IMR-90 (cell line): ENCODE measurements around the gene TGM2. TPM values are rescaled to one million over a fixed set of nuclear protein-coding genes. Genes with fewer than 3 reads are reported as not detected.

Experiments
- ATAC-seq: fragments of 200-7000 bp; cut with Tn5 transposase; 2 replicates; pipeline ENCODE4 v1.9.1; 2020; ENCODE audit warnings: low read depth, mild to moderate bottlenecking, moderate library complexity
- BruUV-seq: library from RNA; stranded (reverse); fragments of 400-500 nt; replicated peaks from 2 replicates; lab custom pipeline; 2021; lab: Mats Ljungman, UMichigan
- CTCF ChIA-PET: fragments of 300-600 bp; formaldehyde crosslinking; extraction: SDS; loops from one replicate; lab custom pipeline; 2021; ENCODE audit warnings: antibody characterized with exemption; lab: Yijun Ruan, JAX
- POLR2A ChIA-PET: fragments of 300-600 bp; sonication (Branson Sonifier 250); formaldehyde crosslinking; loops from one replicate; lab custom pipeline; 2022; ENCODE audit warnings: antibody characterized with exemption; ENCODE audit not compliant: unreplicated experiment; lab: Charles Lee
- DNase-seq: peaks from one replicate; pipeline ENCODE4 v3.0.0; 2013
- H2AFZ ChIP-seq: replicated peaks from 2 replicates; pipeline ENCODE3; 2013; ENCODE audit warnings: low read length, mild to moderate bottlenecking; ENCODE audit not compliant: poor library complexity
- H2AK5ac ChIP-seq: 2 replicates; pipeline ENCODE4 v1.6.1; 2013; ENCODE audit warnings: low read depth, low read length, inconsistent platforms
- H2AK9ac ChIP-seq: replicated peaks from 2 replicates; pipeline ENCODE3; 2013; ENCODE audit warnings: mild to moderate bottlenecking, low read depth, low read length, moderate library complexity; ENCODE audit not compliant: poor library complexity
- H2BK120ac ChIP-seq: 2 replicates; pipeline ENCODE4 v1.6.1; 2013; ENCODE audit warnings: low read depth, low read length, inconsistent platforms
- H2BK15ac ChIP-seq: 3 replicates; pipeline ENCODE4 v1.6.1; 2013; ENCODE audit warnings: low read depth, low read length, inconsistent platforms
- H2BK20ac ChIP-seq: 2 replicates; pipeline ENCODE4 v1.6.1; 2013; ENCODE audit warnings: low read depth, mild to moderate bottlenecking, inconsistent platforms, low read length, moderate library complexity
- H2BK5ac ChIP-seq: 2 replicates; pipeline ENCODE4 v1.6.1; 2013; ENCODE audit warnings: mild to moderate bottlenecking, low read depth, low read length, inconsistent platforms; ENCODE audit not compliant: poor library complexity, severe bottlenecking
- H3K14ac ChIP-seq: replicated peaks from 2 replicates; pipeline ENCODE4 v1.6.1; 2013; ENCODE audit warnings: low read depth, low read length, inconsistent platforms
- H3K18ac ChIP-seq: 2 replicates; pipeline ENCODE4 v1.6.1; 2013; ENCODE audit warnings: low read depth, low read length, control low read depth
- H3K23ac ChIP-seq: 2 replicates; pipeline ENCODE4 v1.6.1; 2013; ENCODE audit warnings: low read depth, low read length, inconsistent platforms
- H3K27ac ChIP-seq: 2 replicates; pipeline ENCODE4 v1.5.1; 2013; ENCODE audit warnings: mild to moderate bottlenecking, control low read depth, low read length; ENCODE audit not compliant: insufficient read depth
- H3K27me3 ChIP-seq: 2 replicates; pipeline ENCODE4 v1.6.1; 2013; ENCODE audit warnings: low read length; ENCODE audit not compliant: control insufficient read depth, insufficient read depth
- H3K36me3 ChIP-seq: 2 replicates; pipeline ENCODE4 v1.6.1; 2013; ENCODE audit warnings: low read length, mixed read lengths; ENCODE audit not compliant: control insufficient read depth, insufficient read depth
- H3K4ac ChIP-seq: 2 replicates; pipeline ENCODE4 v1.6.1; 2013; ENCODE audit warnings: low read depth, low read length, inconsistent platforms
- H3K4me1 ChIP-seq: 2 replicates; pipeline ENCODE4 v1.6.1; 2013; ENCODE audit warnings: low read length, mixed read lengths; ENCODE audit not compliant: control insufficient read depth, insufficient read depth
- H3K4me2 ChIP-seq: 2 replicates; pipeline ENCODE4 v1.6.1; 2013; ENCODE audit warnings: low read depth, mild to moderate bottlenecking, control low read depth, low read length, moderate library complexity
- H3K4me3 ChIP-seq: 2 replicates; pipeline ENCODE4 v1.5.1; 2013; ENCODE audit warnings: low read depth, mild to moderate bottlenecking, control low read depth, low read length, moderate library complexity; ENCODE audit not compliant: insufficient read depth
- H3K56ac ChIP-seq: 2 replicates; pipeline ENCODE4 v1.6.1; 2013; ENCODE audit warnings: low read length, inconsistent platforms; ENCODE audit not compliant: insufficient read depth; ENCODE audit errors: extremely low read depth
- H3K79me1 ChIP-seq, 2 experiments: 2 replicates each; pipeline ENCODE4 v1.6.1; 2013; ENCODE audit warnings: low read length in 2 of 2, inconsistent platforms in 1 of 2, low read depth in 1 of 2
- H3K9ac ChIP-seq: 2 replicates; pipeline ENCODE4 v1.6.1; 2013; ENCODE audit warnings: low read depth, low read length, control low read depth
- H3K9me1 ChIP-seq: 2 replicates; pipeline ENCODE4 v1.6.1; 2013; ENCODE audit warnings: low read length, inconsistent platforms; ENCODE audit not compliant: insufficient read depth
- H3K9me3 ChIP-seq: 2 replicates; pipeline ENCODE4 v1.6.1; 2013; ENCODE audit warnings: low read length; ENCODE audit not compliant: control insufficient read depth, insufficient read depth
- H4K20me1 ChIP-seq: 2 replicates; pipeline ENCODE4 v1.6.1; 2013; ENCODE audit warnings: low read length, inconsistent platforms; ENCODE audit not compliant: insufficient read depth
- H4K5ac ChIP-seq: 2 replicates; pipeline ENCODE4 v1.6.1; 2013; ENCODE audit warnings: mild to moderate bottlenecking, low read depth, low read length, control low read depth
- H4K8ac ChIP-seq, 2 experiments: 2 replicates each; pipeline ENCODE4 v1.6.1; 2013; ENCODE audit warnings: low read depth in 2 of 2, low read length in 2 of 2, control low read depth in 1 of 2, inconsistent platforms in 1 of 2
- H4K91ac ChIP-seq: 2 replicates; pipeline ENCODE4 v1.6.1; 2013; ENCODE audit warnings: low read depth, low read length, inconsistent platforms; ENCODE audit not compliant: insufficient read depth
- BHLHE40 ChIP-seq: fragments of 150-350 bp; IDR thresholded peaks from 2 replicates; pipeline ENCODE4 v1.6.1; 2016; ENCODE audit warnings: mild to moderate bottlenecking, low read depth, low read length
- CEBPB ChIP-seq: IDR thresholded peaks from 2 replicates; pipeline ENCODE4 v1.6.1; 2012; ENCODE audit warnings: low read depth, low read length, improper control_type of control experiment
- CTCF ChIP-seq: conservative IDR thresholded peaks from 2 replicates; pipeline ENCODE4 v1.5.1; 2012; ENCODE audit warnings: mild to moderate bottlenecking, low read depth, low read length, improper control_type of control experiment
- FOS ChIP-seq: fragments of 150-350 bp; IDR thresholded peaks from 2 replicates; pipeline ENCODE4 v1.6.1; 2016; ENCODE audit warnings: low read depth, low read length
- MAZ ChIP-seq: IDR thresholded peaks from 2 replicates; pipeline ENCODE4 v1.6.1; 2012; ENCODE audit warnings: low read depth, mild to moderate bottlenecking, low read length, improper control_type of control experiment, moderate library complexity, borderline replicate concordance
- NFE2L2 ChIP-seq: fragments of 150-350 bp; IDR thresholded peaks from 2 replicates; pipeline ENCODE4 v1.6.1; 2016; ENCODE audit warnings: low read depth, mild to moderate bottlenecking, low read length
- RAD21 ChIP-seq: IDR thresholded peaks from 2 replicates; pipeline ENCODE4 v1.6.1; 2012; ENCODE audit warnings: low read length, improper control_type of control experiment
- USF2 ChIP-seq: fragments of 150-350 bp; IDR thresholded peaks from 2 replicates; pipeline ENCODE4 v1.6.1; 2017; ENCODE audit warnings: mild to moderate bottlenecking, antibody characterized with exemption, low read length, low read depth
- WGBS, 2 experiments: methylation state at CpG; one replicate each; pipeline versions ENCODE4 v1.1.5 to v1.1.7; 2013; ENCODE audit warnings: missing lambda C conversion rate in 2 of 2; ENCODE audit not compliant: insufficient read length in 1 of 2; ENCODE audit errors: extremely low coverage in 2 of 2; 5-methylcytosine and 5-hydroxymethylcytosine counted together
- dilution Hi-C: fragments of 300-500 bp; cut with HindIII; formaldehyde crosslinking; loops from one replicate; pipeline ENCODE4 v1.14.3; 2018; ENCODE audit warnings: low sequenced_read_pairs; ENCODE audit not compliant: unreplicated experiment
- in situ Hi-C: fragments of 300-500 bp; cut with MboI; formaldehyde crosslinking; loops from 3 replicates; pipeline ENCODE4 v1.14.3; 2019; ENCODE audit warnings: low sequenced_read_pairs, inconsistent platforms, mixed read lengths
- intact Hi-C: fragments of 100-400 bp; cut with micrococcal nuclease; formaldehyde crosslinking; loops from 2 replicates; pipeline ENCODE4 v1.10.0; 2022
- polyA plus RNA-seq, 3 experiments: library from polyadenylated mRNA; depleted of rRNA; stranded (reverse); fragments of >200 nt; gene quantifications; 2 replicates each; pipeline ENCODE4 v1.2.3, GENCODE V29; 2012; ENCODE audit warnings: low replicate concordance in 1 of 3
- total RNA-seq: library from RNA; depleted of rRNA; stranded (reverse); fragments of >200 nt; gene quantifications from 2 replicates; pipeline ENCODE4 v1.2.3, GENCODE V29; 2012

The TGM2 gene
- total and polyA plus RNA-seq, 2 of the 4 experiments (the other 2 are of a cell fraction): 239 to 268 TPM

DNA sequence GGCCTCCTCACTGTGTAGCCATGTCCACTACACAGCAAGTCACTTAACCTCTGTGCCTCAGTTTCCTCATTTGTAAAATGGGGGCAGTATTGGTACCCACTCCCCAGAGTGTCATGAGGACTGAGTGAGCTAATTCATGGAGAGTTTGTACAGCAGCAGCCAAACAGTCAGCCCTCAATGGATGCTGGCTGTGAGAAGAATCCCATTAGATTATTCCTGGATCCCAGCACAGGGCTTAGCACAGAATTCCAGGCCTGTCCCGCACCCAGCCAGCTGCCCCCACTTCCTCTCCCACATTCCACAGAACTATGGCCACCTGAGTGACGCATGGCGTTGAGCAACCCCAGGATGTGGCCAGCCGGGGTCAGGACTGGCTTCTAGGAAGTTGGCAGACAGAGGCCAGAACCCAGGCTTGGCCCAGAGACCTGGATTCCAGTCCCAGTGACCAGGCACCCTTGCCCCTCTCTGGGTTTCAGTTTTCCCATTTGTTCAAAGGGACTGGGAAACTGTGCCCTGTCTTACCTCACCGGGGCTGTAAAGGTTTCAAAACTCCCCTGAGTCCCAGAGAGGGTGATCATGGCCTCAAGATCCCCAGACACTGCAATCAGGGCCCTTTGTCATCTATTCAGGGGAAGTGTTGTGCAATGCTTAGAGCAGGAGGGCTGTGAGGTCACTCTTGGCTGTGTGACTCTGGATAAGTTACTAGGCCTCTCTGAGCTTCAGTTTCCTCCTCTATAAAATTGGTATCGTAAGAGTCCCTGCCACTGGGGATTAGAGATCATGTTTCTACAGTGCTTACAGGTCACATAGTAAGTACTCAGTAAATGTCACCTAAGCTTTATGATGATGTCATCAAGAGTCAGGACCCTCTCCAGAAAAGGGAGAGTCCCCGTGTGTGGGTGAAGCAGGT is 3.0 kb upstream of the TGM2 start:
- H3K18ac ChIP-seq: peak overlapping the region; percentile 92
- peak overlapping the region; percentile 63 for H2AFZ ChIP-seq
- peak overlapping the region; percentile 99 for H2BK20ac ChIP-seq
- no CpG with 5 or more reads among the region's 7 CpGs for WGBS, 2 experiments
- H2BK120ac ChIP-seq: peak overlapping the region; percentile 99
- peak overlapping the region; percentile 95 for H3K4ac ChIP-seq
- H3K4me1 ChIP-seq: peaks cover 63% of the 10 kb centered on the region
- peak overlapping the region; percentile 80 for H2AK9ac ChIP-seq
- H3K27ac ChIP-seq: peak overlapping the region; percentile 69
- H3K79me1 ChIP-seq: peaks cover 20 to 29% of the 10 kb centered on the region in 2 experiments
- H2BK15ac ChIP-seq: peak overlapping the region; percentile 98
- peak; percentile 96 for DNase-seq
- POLR2A ChIA-PET: no interaction called here
- in situ Hi-C loops (loop anchor here (5.0 kb wide), 2 partner anchors 49 to 91 kb away; no protein-coding TSS in a partner anchor), intact Hi-C loops (loop anchor here (1.0 kb wide), 1 partner anchor 52 kb away; no protein-coding TSS in a partner anchor), dilution Hi-C loops (no loop called here)
- peak overlapping the region; percentile 99 for H2AK5ac ChIP-seq
- H3K4me3 ChIP-seq: no peak overlapping the region
- TF ChIP-seq BHLHE40 (peak; percentile 25; the same call in 1 of the 2 replicates), CTCF (no peak), FOS (peak; percentile 66), MAZ (peak; percentile 79; the same call in 1 of the 2 replicates), USF2 (no peak), NFE2L2 (peak; percentile 44; the same call in 1 of the 2 replicates), RAD21 (peak; percentile 5; the same call in 1 of the 2 replicates), CEBPB (peak; percentile 97)
- H3K23ac ChIP-seq: peak overlapping the region; percentile 90
- CTCF ChIA-PET: interaction anchor here (1.5 kb wide), 1 partner anchor 95 kb away, joined by 3 read pairs; no protein-coding TSS in a partner anchor
- peak overlapping the region; percentile 88 for H4K5ac ChIP-seq
- H3K56ac ChIP-seq: peak overlapping the region; percentile 85
- H4K91ac ChIP-seq: peak overlapping the region; percentile 94
- peak overlapping the region; percentile 15; the same call in 1 of the 2 replicates for H3K9ac ChIP-seq
- ATAC-seq: peak; percentile 30
- BruUV-seq: no TSS peak
- peak overlapping the region; percentile 92 for H3K14ac ChIP-seq
- no peaks in the 10 kb centered on the region for H3K9me3 ChIP-seq
- H4K8ac ChIP-seq: peak overlapping the region; percentile 74 to 95
- peak overlapping the region; percentile 90 for H2BK5ac ChIP-seq
- H3K4me2 ChIP-seq: no peak overlapping the region
- no peaks in the 10 kb centered on the region for H3K36me3 ChIP-seq
- H3K27me3 ChIP-seq: no peaks in the 10 kb centered on the region
- peaks cover 39% of the 10 kb centered on the region for H3K9me1 ChIP-seq
- no peaks in the 10 kb centered on the region for H4K20me1 ChIP-seq
